Keratinocyte (primary cell): ENCODE data around the gene SUGCT. TPM values are rescaled to one million over a fixed set of nuclear protein-coding genes. Genes with fewer than 3 reads are reported as not detected.

Source experiments
- DNase-seq: peaks from one replicate; pipeline ENCODE4 v3.0.0-alpha.2; 2011; ENCODE audit warnings: low read depth, missing footprints, low spot score
- FAIRE-seq: peaks from 2 replicates; lab custom pipeline; 2011; peaks lifted over from hg19 to GRCh38; lab: Jason Lieb, UNC
- H2AFZ ChIP-seq: 2 replicates; pipeline ENCODE4 v1.6.0; 2012; ENCODE audit warnings: low read length, control low read depth, inconsistent platforms; ENCODE audit not compliant: control insufficient read depth
- H3K27ac ChIP-seq: 2 replicates; pipeline ENCODE4 v1.5.1; 2011; ENCODE audit warnings: low read length; ENCODE audit not compliant: control insufficient read depth, insufficient read depth
- H3K27me3 ChIP-seq: 3 replicates; pipeline ENCODE4 v1.6.0; 2011; ENCODE audit warnings: low read length; ENCODE audit not compliant: control insufficient read depth, insufficient read depth; ENCODE audit errors: extremely low read depth
- H3K36me3 ChIP-seq, 2 experiments: 2 replicates in 1 of 2; 3 replicates in 1 of 2; pipeline ENCODE4 v1.5.1; 2011; ENCODE audit warnings: low read length in 2 of 2, mild to moderate bottlenecking in 1 of 2; ENCODE audit not compliant: control insufficient read depth in 2 of 2, insufficient read depth in 2 of 2; ENCODE audit errors: extremely low read depth in 1 of 2
- H3K4me1 ChIP-seq: 3 replicates; pipeline ENCODE4 v1.5.1; 2011; ENCODE audit warnings: low read length; ENCODE audit not compliant: control insufficient read depth, insufficient read depth; ENCODE audit errors: extremely low read depth
- H3K4me2 ChIP-seq: 3 replicates; pipeline ENCODE4 v1.6.0; 2011; ENCODE audit warnings: low read depth, low read length; ENCODE audit not compliant: control insufficient read depth, insufficient read depth; ENCODE audit errors: extremely low read depth
- H3K4me3 ChIP-seq, 3 experiments: fragments of 200-600 bp in 1 of 3; sonication (generic) in 1 of 3; 2 replicates in 2 of 3; 3 replicates in 1 of 3; pipeline ENCODE4 v1.5.1; 2011 to 2016; ENCODE audit warnings: low read length in 3 of 3, mild to moderate bottlenecking in 3 of 3, control low read depth in 2 of 3, inconsistent platforms in 1 of 3, low read depth in 1 of 3, mixed read lengths in 1 of 3, mixed run types in 1 of 3, moderate library complexity in 1 of 3; ENCODE audit not compliant: control insufficient read depth in 2 of 3, insufficient read depth in 2 of 3; ENCODE audit errors: extremely low read depth in 1 of 3
- H3K79me2 ChIP-seq: 2 replicates; pipeline ENCODE4 v1.6.0; 2012; ENCODE audit warnings: low read length; ENCODE audit not compliant: control insufficient read depth, insufficient read depth
- H3K9ac ChIP-seq: 3 replicates; pipeline ENCODE4 v1.6.0; 2011; ENCODE audit warnings: low read length; ENCODE audit not compliant: control insufficient read depth, insufficient read depth; ENCODE audit errors: extremely low read depth
- H3K9me1 ChIP-seq: 3 replicates; pipeline ENCODE4 v1.6.0; 2011; ENCODE audit warnings: low read length; ENCODE audit not compliant: control insufficient read depth, insufficient read depth; ENCODE audit errors: extremely low read depth
- H3K9me3 ChIP-seq: 2 replicates; pipeline ENCODE4 v1.5.1; 2012; ENCODE audit warnings: low read depth, low read length; ENCODE audit not compliant: control insufficient read depth
- H4K20me1 ChIP-seq: 3 replicates; pipeline ENCODE4 v1.6.0; 2011; ENCODE audit warnings: low read length; ENCODE audit not compliant: control insufficient read depth, insufficient read depth; ENCODE audit errors: extremely low read depth
- EZH2 ChIP-seq: IDR thresholded peaks from one replicate; pipeline ENCODE4 v1.6.1; 2012; ENCODE audit warnings: inconsistent platforms, mild to moderate bottlenecking, low read length, moderate library complexity
- dilution Hi-C: fragments of 300-500 bp; cut with MboI; formaldehyde crosslinking; loops from one replicate; pipeline ENCODE4 v1.7.0; 2020; ENCODE audit warnings: low sequenced_read_pairs; ENCODE audit not compliant: extremely low pct_ligation_motif_present
- polyA plus RNA-seq, 5 experiments: library from polyadenylated mRNA; depleted of rRNA in 3 of 5; stranded (reverse) in 3 of 5; stranded (forward) in 1 of 5; unstranded in 1 of 5; fragments of >200 nt; gene quantifications; 1 replicate in 1 of 5; 2 replicates in 3 of 5; 3 replicates in 1 of 5; pipeline versions ENCODE4 v1.2.1 to v1.2.3, GENCODE V29; 2011 to 2012; ENCODE audit warnings: missing spikeins in 2 of 5, low read depth in 1 of 5, low replicate concordance in 1 of 5
- TF ChIP-seq, protein P1 (sequence below), 3 experiments: IDR thresholded peaks in 1 of 3; conservative IDR thresholded peaks in 1 of 3; optimal IDR thresholded peaks in 1 of 3; 2 replicates in 2 of 3; 3 replicates in 1 of 3; pipeline versions ENCODE3 to v1.5.1; 2011; ENCODE audit warnings: low read length in 3 of 3, mild to moderate bottlenecking in 3 of 3, moderate library complexity in 2 of 3, control low read depth in 1 of 3, inconsistent platforms in 1 of 3; ENCODE audit not compliant: insufficient read depth in 2 of 3; ENCODE audit errors: extremely low read depth in 1 of 3

SUGCT gene
- polyA plus RNA-seq, 1 donor (not counting 4 experiments of a cell fraction or from before 2014, with no cell fraction given): 134 TPM

DNA sequence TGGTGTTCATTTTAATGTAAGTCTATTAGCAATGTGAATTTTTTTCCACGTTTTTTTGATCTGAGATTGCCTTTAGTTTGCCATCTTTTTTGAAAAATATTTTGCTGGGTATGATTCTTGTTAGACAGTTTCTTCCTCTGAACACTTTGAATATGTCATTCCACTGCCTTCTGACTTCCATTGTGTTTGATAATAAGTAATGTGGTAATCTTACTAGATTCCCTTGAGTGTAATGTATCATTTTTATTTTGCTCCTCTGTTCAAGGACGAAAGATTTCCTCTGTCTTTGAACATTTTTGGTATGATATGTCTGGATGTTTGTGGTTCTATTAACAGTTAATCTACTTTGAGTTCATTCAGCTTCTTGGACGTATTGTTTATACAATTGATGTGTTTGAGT is 371.4 kb downstream of the SUGCT start:
- DNase-seq (no peak), FAIRE-seq (no peak)
- no peak for TF ChIP-seq EZH2
- no peaks in the 10 kb centered on the region for H3K79me2 ChIP-seq
- H3K27ac ChIP-seq: no peak overlapping the region
- no peaks in the 10 kb centered on the region for H3K9me1 ChIP-seq
- no peak overlapping the region for H3K9ac ChIP-seq
- no peaks in the 10 kb centered on the region for H3K36me3 ChIP-seq
- no peak overlapping the region for H3K4me3 ChIP-seq
- H3K27me3 ChIP-seq: no peaks in the 10 kb centered on the region
- dilution Hi-C loops: no loop called here
- no peaks in the 10 kb centered on the region for H3K4me1 ChIP-seq
- no peaks in the 10 kb centered on the region for H3K9me3 ChIP-seq
- no peak overlapping the region for H3K4me2 ChIP-seq
- H2AFZ ChIP-seq: no peak overlapping the region
- H4K20me1 ChIP-seq: no peaks in the 10 kb centered on the region

DNA sequence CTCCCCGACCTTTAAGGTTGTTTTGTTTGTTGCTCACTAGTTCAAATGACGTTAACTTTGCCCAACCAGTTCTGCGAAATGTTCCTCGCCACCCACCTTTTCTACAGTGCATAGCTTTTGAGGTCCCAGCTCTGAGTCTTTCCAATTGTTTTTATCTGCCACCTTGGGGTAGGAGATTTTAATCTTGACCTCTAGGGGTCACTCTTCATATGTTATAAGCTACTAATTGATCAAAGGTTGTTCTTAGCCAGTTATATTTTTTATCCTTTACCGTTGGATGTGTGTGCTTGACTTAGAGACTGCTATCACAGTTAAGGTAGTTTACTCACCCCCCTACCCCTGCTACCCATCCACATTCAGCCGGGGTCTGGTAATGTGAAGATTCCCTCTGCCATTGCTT is 372.4 kb downstream of the SUGCT start:
- DNase-seq: no peak
- Histone ChIP-seq H4K20me1 (no peaks in the 10 kb centered on the region), H3K27ac (no peak overlapping the region), H3K4me2 (no peak overlapping the region), H3K4me3 (no peak overlapping the region), H2AFZ (no peak overlapping the region), H3K79me2 (no peaks in the 10 kb centered on the region), H3K9me3 (no peaks in the 10 kb centered on the region), H3K9me1 (no peaks in the 10 kb centered on the region), H3K36me3 (no peaks in the 10 kb centered on the region), H3K9ac (no peak overlapping the region), H3K4me1 (no peaks in the 10 kb centered on the region), H3K27me3 (no peaks in the 10 kb centered on the region)
- no peak for TF ChIP-seq EZH2
- TF ChIP-seq, protein P1, sequence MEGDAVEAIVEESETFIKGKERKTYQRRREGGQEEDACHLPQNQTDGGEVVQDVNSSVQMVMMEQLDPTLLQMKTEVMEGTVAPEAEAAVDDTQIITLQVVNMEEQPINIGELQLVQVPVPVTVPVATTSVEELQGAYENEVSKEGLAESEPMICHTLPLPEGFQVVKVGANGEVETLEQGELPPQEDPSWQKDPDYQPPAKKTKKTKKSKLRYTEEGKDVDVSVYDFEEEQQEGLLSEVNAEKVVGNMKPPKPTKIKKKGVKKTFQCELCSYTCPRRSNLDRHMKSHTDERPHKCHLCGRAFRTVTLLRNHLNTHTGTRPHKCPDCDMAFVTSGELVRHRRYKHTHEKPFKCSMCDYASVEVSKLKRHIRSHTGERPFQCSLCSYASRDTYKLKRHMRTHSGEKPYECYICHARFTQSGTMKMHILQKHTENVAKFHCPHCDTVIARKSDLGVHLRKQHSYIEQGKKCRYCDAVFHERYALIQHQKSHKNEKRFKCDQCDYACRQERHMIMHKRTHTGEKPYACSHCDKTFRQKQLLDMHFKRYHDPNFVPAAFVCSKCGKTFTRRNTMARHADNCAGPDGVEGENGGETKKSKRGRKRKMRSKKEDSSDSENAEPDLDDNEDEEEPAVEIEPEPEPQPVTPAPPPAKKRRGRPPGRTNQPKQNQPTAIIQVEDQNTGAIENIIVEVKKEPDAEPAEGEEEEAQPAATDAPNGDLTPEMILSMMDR (optimal IDR thresholded peaks at IDR 0.05 in 1 of 3, IDR thresholded peaks at IDR 0.05 in 1 of 3, conservative IDR thresholded peaks at IDR 0.05 in 1 of 3; ENCODE audit: extremely low read depth in 1 of 3, insufficient read depth in 2 of 3, low read length in 3 of 3): peak in 2 of 3 experiments; percentile 25 to 42
- FAIRE-seq: no peak
- dilution Hi-C loops: no loop called here

DNA sequence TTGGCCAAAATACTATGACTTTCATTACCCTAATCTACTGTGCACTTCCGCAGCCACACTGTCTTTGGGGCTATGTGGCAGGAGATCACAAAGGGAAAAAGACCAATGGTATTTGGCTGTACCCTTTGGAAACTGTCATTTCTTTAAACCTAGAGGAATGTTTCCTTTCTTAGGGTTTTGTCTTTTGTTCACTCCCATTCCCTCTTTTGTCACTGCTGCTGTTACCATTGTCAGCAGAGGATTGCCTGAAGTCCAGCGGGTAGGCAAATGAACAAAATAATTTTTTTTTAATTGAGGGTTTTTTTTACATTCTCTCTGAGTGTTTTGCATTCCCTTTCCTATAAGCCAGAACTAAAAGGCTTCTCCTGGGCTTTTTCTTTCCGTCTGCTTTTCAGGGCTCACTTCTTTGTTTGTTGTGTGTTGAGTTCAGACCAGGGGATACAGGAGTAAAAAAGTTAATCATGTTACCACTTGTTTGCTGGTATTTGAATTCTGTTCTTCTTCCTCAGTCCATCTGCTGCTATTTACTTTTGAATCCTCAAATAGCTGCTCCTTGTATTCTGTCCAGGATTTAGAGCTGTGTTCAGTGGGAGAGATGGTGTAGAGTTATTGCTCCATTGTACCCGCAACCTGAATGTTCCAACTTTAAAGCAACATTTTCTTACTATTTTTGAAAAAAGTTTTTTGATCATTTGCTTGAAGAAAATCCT is 374.6 kb downstream of the SUGCT start:
- dilution Hi-C loops: no loop called here

More for the DNA sequence above, 374.6 kb downstream of the SUGCT start:
- no peak for DNase-seq
- Histone ChIP-seq H3K4me1 (no peaks in the 10 kb centered on the region), H3K9ac (no peak overlapping the region), H3K4me2 (no peak overlapping the region), H3K27ac (no peak overlapping the region), H3K9me3 (no peaks in the 10 kb centered on the region), H3K36me3 (no peaks in the 10 kb centered on the region), H3K4me3 (no peak overlapping the region), H3K9me1 (no peaks in the 10 kb centered on the region), H2AFZ (no peak overlapping the region), H4K20me1 (no peaks in the 10 kb centered on the region), H3K79me2 (no peaks in the 10 kb centered on the region), H3K27me3 (no peaks in the 10 kb centered on the region)
- TF ChIP-seq, protein P1 (optimal IDR thresholded peaks at IDR 0.05 in 1 of 3, IDR thresholded peaks at IDR 0.05 in 1 of 3, conservative IDR thresholded peaks at IDR 0.05 in 1 of 3; ENCODE audit: extremely low read depth in 1 of 3, insufficient read depth in 2 of 3, low read length in 3 of 3): no peak
- no peak for TF ChIP-seq EZH2
- no peak for FAIRE-seq
